Embryonic facial prominence (tissue), 1 donor: ENCODE results near the gene RC3H2.

Experiments
- DNase-seq: peaks from one replicate; pipeline ENCODE4 v3.0.0-alpha.2; 2016; ENCODE audit errors: extremely low spot score

RC3H2 gene

GRCh38 chr9:122800066-122801060 is 104.8 kb downstream of the RC3H2 start, which contains the start of gene OR1K1:
Gene OR1K1, plus strand, starts transcription at chr9:122800123. Its CDS starts 0 bp downstream, at chr9:122800123.
- DNase-seq, result no peak

- no peak for DNase-seq
These were observed 107.7 kb downstream of the RC3H2 start for GRCh38 chr9:122797316-122798063.
